Nephron (organoid): ENCODE results near the gene TRIM44.
A peak's percentile ranks its signal among the peaks of the same experiment; 100 is the strongest.

ENCODE experiments used
- H3K27ac Mint-ChIP-seq, 3 experiments: 2 replicates each; pipeline ENCODE4 v1.8.0; 2020; ENCODE audit warnings: mixed read lengths in 3 of 3, mild to moderate bottlenecking in 2 of 3, moderate library complexity in 1 of 3
- H3K27me3 Mint-ChIP-seq: 2 replicates; pipeline ENCODE4 v1.8.0; 2021; ENCODE audit warnings: low read depth, mild to moderate bottlenecking, moderate library complexity, mixed read lengths
- H3K36me3 Mint-ChIP-seq: 2 replicates; pipeline ENCODE4 v1.8.0; 2020; ENCODE audit warnings: low read depth, mixed read lengths
- H3K4me1 Mint-ChIP-seq: 2 replicates; pipeline ENCODE4 v1.8.0; 2020; ENCODE audit warnings: mixed read lengths
- H3K4me3 Mint-ChIP-seq, 3 experiments: 2 replicates each; pipeline ENCODE4 v1.8.0; 2020; ENCODE audit warnings: mild to moderate bottlenecking in 3 of 3, mixed read lengths in 3 of 3, moderate library complexity in 2 of 3
- H3K9me3 Mint-ChIP-seq: 2 replicates; pipeline ENCODE4 v1.8.0; 2020; ENCODE audit warnings: mixed read lengths
- CTCF ChIP-seq, 3 experiments: fragments of 200-600 bp; sonication (generic); IDR thresholded peaks; one replicate each; pipeline ENCODE4 v1.5.0; 2021; ENCODE audit warnings: antibody characterized with exemption in 3 of 3; ENCODE audit not compliant: unreplicated experiment in 3 of 3

TRIM44 gene

GRCh38 chr11:35787626-35788025, 125.1 kb downstream of the TRIM44 start:
- H3K4me1 Mint-ChIP-seq, result peaks cover 69% of the 10 kb centered on the region
- no peak overlapping the region for H3K4me3 Mint-ChIP-seq
- peaks cover 9% of the 10 kb centered on the region for H3K36me3 Mint-ChIP-seq
- no peaks in the 10 kb centered on the region for H3K9me3 Mint-ChIP-seq
- H3K27me3 Mint-ChIP-seq, result no peaks in the 10 kb centered on the region
- H3K27ac Mint-ChIP-seq, result peak overlapping the region; percentile 53 to 92 (median 83)
- TF ChIP-seq CTCF (IDR thresholded peaks at IDR 0.05; ENCODE audit: unreplicated experiment in 3 of 3), result no peak

- Mint-ChIP-seq H3K9me3 (no peaks in the 10 kb centered on the region), H3K36me3 (peaks cover 6% of the 10 kb centered on the region), H3K27ac (no peak overlapping the region), H3K4me1 (peaks cover 56% of the 10 kb centered on the region), H3K4me3 (no peak overlapping the region), H3K27me3 (no peaks in the 10 kb centered on the region)
- TF ChIP-seq CTCF (IDR thresholded peaks at IDR 0.05; ENCODE audit: unreplicated experiment in 3 of 3), result no peak
Observed at GRCh38 chr11:35791088-35791958, 128.7 kb downstream of the TRIM44 start.

- Mint-ChIP-seq H3K4me1 (peaks cover 47% of the 10 kb centered on the region), H3K9me3 (no peaks in the 10 kb centered on the region), H3K36me3 (peaks cover 6% of the 10 kb centered on the region), H3K27ac (no peak overlapping the region), H3K27me3 (no peaks in the 10 kb centered on the region), H3K4me3 (no peak overlapping the region)
- no peak for TF ChIP-seq CTCF (IDR thresholded peaks at IDR 0.05; ENCODE audit: unreplicated experiment in 3 of 3)
Observed at GRCh38 chr11:35792148-35792845, 129.7 kb downstream of the TRIM44 start.

GRCh38 chr11:35792846-35793192, 130.2 kb downstream of the TRIM44 start:
- Mint-ChIP-seq H3K27me3 (no peaks in the 10 kb centered on the region), H3K36me3 (peaks cover 6% of the 10 kb centered on the region), H3K27ac (no peak overlapping the region), H3K4me1 (peaks cover 41% of the 10 kb centered on the region), H3K4me3 (no peak overlapping the region), H3K9me3 (no peaks in the 10 kb centered on the region)
- TF ChIP-seq CTCF (IDR thresholded peaks at IDR 0.05; ENCODE audit: unreplicated experiment in 3 of 3), result no peak

GRCh38 chr11:35794333-35794732, 131.8 kb downstream of the TRIM44 start:
- no peak for TF ChIP-seq CTCF (IDR thresholded peaks at IDR 0.05; ENCODE audit: unreplicated experiment in 3 of 3)
- no peaks in the 10 kb centered on the region for H3K9me3 Mint-ChIP-seq

More at GRCh38 chr11:35794333-35794732, 131.8 kb downstream of the TRIM44 start:
- H3K27ac Mint-ChIP-seq, result no peak overlapping the region
- peaks cover 6% of the 10 kb centered on the region for H3K36me3 Mint-ChIP-seq
- H3K27me3 Mint-ChIP-seq, result no peaks in the 10 kb centered on the region
- H3K4me1 Mint-ChIP-seq, result peaks cover 28% of the 10 kb centered on the region
- no peak overlapping the region for H3K4me3 Mint-ChIP-seq
